ENCODE measurements around the gene DLG2. TPM values are rescaled to one million over a fixed set of nuclear protein-coding genes. Genes with fewer than 3 reads are reported as not detected.
"Not testable (repeated sequence)": the region's sequence is repeated elsewhere in the genome, so short reads cannot be mapped to it uniquely, and the experiment has no call there.

Gene DLG2
- total RNA-seq, 4 donors from 2014 or later: 11.0 to 34.2 (median 19.8) TPM

GRCh38 chr11:85027346-85027745 lies 599.8 kb downstream of the DLG2 start:
- no peak for ATAC-seq
- Histone ChIP-seq H3K4me3 (no peak overlapping the region), H3K9me3 (no peaks in the 10 kb centered on the region), H3K27ac (no peak overlapping the region), H3K36me3 (no peaks in the 10 kb centered on the region), H3K4me1 (no peaks in the 10 kb centered on the region), H3K27me3 (no peaks in the 10 kb centered on the region)
- 94% methylated on average over 7 of the region's 11 CpGs; no CpG with 5 or more reads in 1 of the 2 donors for WGBS, 2 donors (ENCODE audit: low coverage in 1 of 2)
- TF ChIP-seq POLR2AphosphoS5 (IDR thresholded peaks at IDR 0.05) (no peak), CTCF (IDR thresholded peaks at IDR 0.05) (no peak), EP300 (IDR thresholded peaks at IDR 0.05) (no peak), POLR2A (IDR thresholded peaks at IDR 0.05) (no peak)

- 84 to 100% methylated on average over 2 to 5 of the region's 9 CpGs for WGBS, 2 donors (ENCODE audit: low coverage in 1 of 2)
- Histone ChIP-seq H3K27ac (no peak overlapping the region), H3K27me3 (no peaks in the 10 kb centered on the region), H3K4me1 (no peaks in the 10 kb centered on the region), H3K9me3 (no peaks in the 10 kb centered on the region), H3K4me3 (no peak overlapping the region), H3K36me3 (no peaks in the 10 kb centered on the region)
- TF ChIP-seq POLR2AphosphoS5 (IDR thresholded peaks at IDR 0.05) (no peak), POLR2A (IDR thresholded peaks at IDR 0.05) (no peak), CTCF (IDR thresholded peaks at IDR 0.05) (no peak), EP300 (IDR thresholded peaks at IDR 0.05) (no peak)
- ATAC-seq: no peak
Observed at GRCh38 chr11:85021058-85021457, 606.1 kb downstream of the DLG2 start.

GRCh38 chr11:84993386-84993785 lies 633.8 kb downstream of the DLG2 start:
- H3K27me3 ChIP-seq: no peaks in the 10 kb centered on the region
- no peaks in the 10 kb centered on the region for H3K4me1 ChIP-seq
- ATAC-seq: no peak
- H3K4me3 ChIP-seq: no peak overlapping the region
- no peak overlapping the region for H3K27ac ChIP-seq
- H3K36me3 ChIP-seq: no peaks in the 10 kb centered on the region
- 13 to 43% methylated on average over 1 to 4 of the region's 4 CpGs for WGBS, 2 donors (ENCODE audit: low coverage in 1 of 2)
- peaks cover 0 to 14% (median 0%) of the 10 kb centered on the region in 3 donors for H3K9me3 ChIP-seq
- TF ChIP-seq POLR2A (IDR thresholded peaks at IDR 0.05) (no peak), EP300 (IDR thresholded peaks at IDR 0.05) (no peak), CTCF (IDR thresholded peaks at IDR 0.05) (no peak), POLR2AphosphoS5 (IDR thresholded peaks at IDR 0.05) (no peak)

- ATAC-seq: no peak
Observed at GRCh38 chr11:84990141-84990540, 637.0 kb downstream of the DLG2 start.

GRCh38 chr11:84987686-84988187 lies 639.4 kb downstream of the DLG2 start:
- not testable (repeated sequence) for H3K4me1 ChIP-seq, ATAC-seq, H3K27ac ChIP-seq, H3K27me3 ChIP-seq, H3K36me3 ChIP-seq, H3K4me3 ChIP-seq
- WGBS, 2 donors (ENCODE audit: low coverage in 1 of 2): 66 to 72% methylated on average over 3 of the region's 3 CpGs
- H3K9me3 ChIP-seq: peaks cover 0 to 38% (median 0%) of the 10 kb centered on the region in 3 donors

More at GRCh38 chr11:84990141-84990540, 637.0 kb downstream of the DLG2 start:
- no peaks in the 10 kb centered on the region for H3K27me3 ChIP-seq
- no peak overlapping the region for H3K4me3 ChIP-seq
- 81 to 91% methylated on average over 3 of the region's 3 CpGs for WGBS, 2 donors (ENCODE audit: low coverage in 1 of 2)
- no peak for TF ChIP-seq EP300 (IDR thresholded peaks at IDR 0.05)
- no peak for TF ChIP-seq CTCF (IDR thresholded peaks at IDR 0.05)
- TF ChIP-seq POLR2AphosphoS5 (IDR thresholded peaks at IDR 0.05): no peak
- TF ChIP-seq POLR2A (IDR thresholded peaks at IDR 0.05): no peak
- H3K36me3 ChIP-seq: no peaks in the 10 kb centered on the region
- peaks cover 0 to 45% (median 0%) of the 10 kb centered on the region in 3 donors for H3K9me3 ChIP-seq
- no peak overlapping the region for H3K27ac ChIP-seq
- no peaks in the 10 kb centered on the region for H3K4me1 ChIP-seq
